GM12874 (cell line): ENCODE measurements around the gene PPP1R9B.

Experiments used
- TF ChIP-seq, protein P1 (sequence below): IDR thresholded peaks from 2 replicates; pipeline ENCODE4 v1.5.1; 2011; ENCODE audit warnings: low read depth, mild to moderate bottlenecking, control low read depth, low read length, moderate library complexity; ENCODE audit not compliant: insufficient read depth

The PPP1R9B gene

DNA sequence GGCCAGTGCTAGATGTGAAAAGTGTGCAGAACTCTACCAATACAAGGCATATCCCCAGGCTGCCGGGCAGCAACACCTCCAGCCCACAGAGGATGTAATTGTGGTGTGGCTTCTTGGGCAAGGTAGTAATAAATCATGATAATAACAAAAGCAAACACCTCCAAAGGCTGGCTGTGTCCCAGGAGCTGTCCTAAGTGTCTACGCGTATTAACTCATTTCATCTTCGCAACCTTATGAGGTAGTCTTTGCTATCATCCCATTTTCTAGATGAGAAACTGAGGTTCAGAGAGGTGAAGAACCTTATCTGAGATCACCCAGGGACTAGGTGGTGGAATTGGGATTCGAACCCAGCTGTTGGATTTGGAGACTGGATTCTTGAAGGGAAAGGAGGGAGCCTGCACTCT, 50.0 kb downstream of the PPP1R9B start:
- TF ChIP-seq, protein P1, sequence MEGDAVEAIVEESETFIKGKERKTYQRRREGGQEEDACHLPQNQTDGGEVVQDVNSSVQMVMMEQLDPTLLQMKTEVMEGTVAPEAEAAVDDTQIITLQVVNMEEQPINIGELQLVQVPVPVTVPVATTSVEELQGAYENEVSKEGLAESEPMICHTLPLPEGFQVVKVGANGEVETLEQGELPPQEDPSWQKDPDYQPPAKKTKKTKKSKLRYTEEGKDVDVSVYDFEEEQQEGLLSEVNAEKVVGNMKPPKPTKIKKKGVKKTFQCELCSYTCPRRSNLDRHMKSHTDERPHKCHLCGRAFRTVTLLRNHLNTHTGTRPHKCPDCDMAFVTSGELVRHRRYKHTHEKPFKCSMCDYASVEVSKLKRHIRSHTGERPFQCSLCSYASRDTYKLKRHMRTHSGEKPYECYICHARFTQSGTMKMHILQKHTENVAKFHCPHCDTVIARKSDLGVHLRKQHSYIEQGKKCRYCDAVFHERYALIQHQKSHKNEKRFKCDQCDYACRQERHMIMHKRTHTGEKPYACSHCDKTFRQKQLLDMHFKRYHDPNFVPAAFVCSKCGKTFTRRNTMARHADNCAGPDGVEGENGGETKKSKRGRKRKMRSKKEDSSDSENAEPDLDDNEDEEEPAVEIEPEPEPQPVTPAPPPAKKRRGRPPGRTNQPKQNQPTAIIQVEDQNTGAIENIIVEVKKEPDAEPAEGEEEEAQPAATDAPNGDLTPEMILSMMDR, result no peak

DNA sequence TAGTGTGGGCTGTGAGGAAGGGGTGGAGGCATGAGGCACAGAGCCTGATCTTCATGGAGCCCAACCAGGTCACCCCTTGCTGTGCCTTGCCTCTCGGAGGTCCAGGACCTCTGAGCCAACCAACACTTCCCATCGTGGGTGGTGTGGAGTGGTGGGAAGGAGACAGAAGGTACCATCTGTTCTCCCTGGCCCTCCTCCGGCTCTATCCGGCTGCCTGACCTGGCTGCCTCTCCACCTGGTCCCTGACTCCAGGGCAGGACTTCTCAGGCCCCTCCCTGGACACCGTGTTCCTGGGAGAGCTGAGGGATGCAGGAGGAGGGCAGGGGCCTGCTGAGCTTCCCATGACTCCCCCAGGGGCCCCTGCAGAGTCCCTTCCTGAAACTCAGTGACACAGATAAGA, 51.5 kb downstream of the PPP1R9B start:
- TF ChIP-seq, protein P1, result no peak

DNA sequence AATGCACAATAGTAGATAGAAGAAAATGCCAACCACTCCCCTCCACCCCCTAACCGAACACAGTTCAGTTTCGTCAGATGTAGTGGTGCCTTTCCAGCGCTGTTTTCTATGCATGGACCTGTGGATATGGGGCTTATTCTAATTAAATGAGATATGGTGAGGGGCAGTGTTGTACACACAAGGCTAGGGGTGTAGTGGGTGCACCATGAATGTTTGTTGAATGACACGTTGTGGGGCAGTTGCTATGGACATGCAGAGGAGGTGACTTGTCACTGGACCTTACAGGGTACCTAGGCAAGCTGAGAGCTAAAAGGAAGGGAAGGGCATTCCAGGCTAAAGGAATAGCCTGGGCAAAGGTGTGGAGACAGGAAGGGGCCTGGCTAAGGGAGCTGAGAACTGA, 51.9 kb downstream of the PPP1R9B start:
- TF ChIP-seq, protein P1, result no peak

DNA sequence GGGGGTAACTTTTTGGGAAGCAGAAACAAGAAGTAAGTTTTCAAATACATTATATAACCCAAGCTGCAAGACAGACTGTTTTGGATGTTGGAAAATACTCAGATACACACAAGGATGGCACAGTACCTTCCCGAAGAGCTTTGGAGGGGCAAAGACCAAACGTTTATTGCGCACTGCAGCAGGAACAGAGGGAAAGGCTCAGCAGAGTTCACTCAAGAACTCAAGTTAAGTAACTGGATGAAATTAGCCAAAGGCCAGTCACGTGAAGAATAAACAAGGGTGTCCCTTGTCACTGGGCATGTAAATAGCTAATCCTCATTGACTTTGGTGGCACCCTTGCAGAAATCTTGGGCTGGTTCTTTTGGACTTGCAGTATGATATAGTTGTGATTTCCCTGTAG, 52.6 kb downstream of the PPP1R9B start:
- TF ChIP-seq, protein P1, result no peak

DNA sequence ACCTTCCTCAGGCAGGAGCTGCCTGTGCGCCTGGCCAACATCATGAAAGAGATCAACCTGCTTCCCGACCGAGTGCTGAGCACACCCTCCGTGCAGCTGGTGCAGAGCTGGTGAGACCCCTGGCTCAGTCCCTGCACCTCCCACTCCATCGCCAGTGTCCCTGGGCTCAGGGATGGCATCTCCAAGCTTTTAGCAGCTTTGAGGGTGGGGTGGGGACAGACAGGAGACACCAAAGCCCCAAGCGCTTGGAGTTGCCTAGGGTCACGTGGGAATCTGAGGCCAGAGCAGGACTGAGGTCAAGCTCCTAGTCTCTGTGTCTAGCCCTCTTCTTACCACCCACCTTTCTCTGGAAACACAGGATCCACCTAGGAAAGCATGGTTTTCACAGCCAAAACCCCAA, 53.0 kb downstream of the PPP1R9B start:
- TF ChIP-seq, protein P1, result no peak

DNA sequence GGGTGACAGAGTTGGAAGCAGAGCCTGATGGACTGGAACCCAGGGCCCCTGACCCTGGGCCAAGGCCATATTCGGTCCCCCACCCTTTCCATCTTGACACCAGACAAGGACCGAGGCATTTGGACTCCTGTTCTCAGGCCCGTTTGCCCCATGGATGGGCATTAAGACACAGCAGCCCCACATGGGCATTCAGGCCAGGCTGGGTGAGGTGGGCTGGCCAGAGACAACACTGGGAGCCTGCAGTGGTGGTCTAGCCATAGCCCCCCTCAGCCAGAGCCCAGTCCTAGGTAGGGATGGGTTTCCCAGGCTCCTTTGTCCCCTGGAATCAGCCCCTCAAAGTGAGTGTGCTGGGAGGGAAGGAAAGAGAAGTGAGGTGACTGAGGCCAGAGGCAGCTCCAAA, 53.7 kb downstream of the PPP1R9B start:
- TF ChIP-seq, protein P1, result no peak

DNA sequence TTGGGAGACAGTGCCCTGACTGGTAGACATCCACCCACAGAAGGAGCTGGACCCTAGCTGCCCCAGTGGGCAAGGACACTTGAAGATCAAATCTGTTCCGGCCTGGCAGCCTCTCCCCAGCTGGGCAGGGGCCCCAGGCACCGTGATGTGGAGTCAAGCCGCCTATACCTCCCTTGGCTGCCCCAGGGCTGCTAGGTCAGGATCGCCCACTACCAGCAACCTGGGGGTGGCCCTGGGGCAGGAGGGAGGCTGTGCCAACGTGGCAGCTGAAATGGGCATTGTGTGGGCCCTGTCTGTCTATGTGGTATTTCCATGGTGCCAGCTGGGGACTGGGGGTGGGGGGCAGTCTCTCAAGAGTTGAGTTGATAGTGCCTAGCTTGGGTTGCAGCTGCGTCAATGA, 54.4 kb downstream of the PPP1R9B start:
- TF ChIP-seq, protein P1, result no peak

DNA sequence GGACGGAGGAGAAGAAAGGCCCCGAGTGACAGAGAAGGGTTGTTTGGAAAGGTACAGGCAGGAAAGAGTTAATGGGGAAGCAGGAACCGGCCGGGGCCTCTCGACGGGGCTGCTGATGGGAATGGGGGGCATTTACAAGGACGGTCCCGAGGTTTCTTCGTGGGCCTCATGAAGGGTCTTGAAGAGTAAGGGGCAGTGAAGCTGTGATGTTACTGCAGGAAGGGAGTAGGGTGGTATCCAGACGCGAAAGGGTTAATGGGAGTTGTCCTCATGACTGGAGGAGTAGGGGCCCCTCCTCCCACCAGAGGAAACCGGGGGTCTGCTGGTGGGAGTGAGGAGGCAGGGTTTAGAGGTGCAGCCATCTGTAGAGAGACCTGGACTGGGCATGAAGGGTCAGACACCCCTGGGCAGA, 54.8 kb downstream of the PPP1R9B start:
- TF ChIP-seq, protein P1, result no peak
